IMR-90 (cell line): ENCODE results near the gene CLMP. TPM values are rescaled to one million over a fixed set of nuclear protein-coding genes. Genes with fewer than 3 reads are reported as not detected.

Experiments
- ATAC-seq: fragments of 200-7000 bp; cut with Tn5 transposase; 2 replicates; pipeline ENCODE4 v1.9.1; 2020; ENCODE audit warnings: low read depth, mild to moderate bottlenecking, moderate library complexity
- Bru-seq: library from RNA; stranded (reverse); fragments of 400-500 nt; gene quantifications from one replicate; lab custom pipeline; 2021; lab: Mats Ljungman, UMichigan
- BruChase-seq, 2 experiments: library from RNA; stranded (reverse); fragments of 400-500 nt; gene quantifications; one replicate each; lab custom pipeline; 2021; lab: Mats Ljungman, UMichigan
- BruUV-seq: library from RNA; stranded (reverse); fragments of 400-500 nt; replicated peaks from 2 replicates; lab custom pipeline; 2021; lab: Mats Ljungman, UMichigan
- CTCF ChIA-PET: fragments of 300-600 bp; formaldehyde crosslinking; extraction: SDS; loops from one replicate; lab custom pipeline; 2021; ENCODE audit warnings: antibody characterized with exemption; lab: Yijun Ruan, JAX
- POLR2A ChIA-PET: fragments of 300-600 bp; sonication (Branson Sonifier 250); formaldehyde crosslinking; loops from one replicate; lab custom pipeline; 2022; ENCODE audit warnings: antibody characterized with exemption; ENCODE audit not compliant: unreplicated experiment; lab: Charles Lee
- DNase-seq: peaks from one replicate; pipeline ENCODE4 v3.0.0; 2013
- H2AFZ ChIP-seq: replicated peaks from 2 replicates; pipeline ENCODE3; 2013; ENCODE audit warnings: low read length, mild to moderate bottlenecking; ENCODE audit not compliant: poor library complexity
- H2AK5ac ChIP-seq: 2 replicates; pipeline ENCODE4 v1.6.1; 2013; ENCODE audit warnings: low read depth, low read length, inconsistent platforms
- H2AK9ac ChIP-seq: replicated peaks from 2 replicates; pipeline ENCODE3; 2013; ENCODE audit warnings: mild to moderate bottlenecking, low read depth, low read length, moderate library complexity; ENCODE audit not compliant: poor library complexity
- H2BK120ac ChIP-seq: 2 replicates; pipeline ENCODE4 v1.6.1; 2013; ENCODE audit warnings: low read depth, low read length, inconsistent platforms
- H2BK15ac ChIP-seq: 3 replicates; pipeline ENCODE4 v1.6.1; 2013; ENCODE audit warnings: low read depth, low read length, inconsistent platforms
- H2BK20ac ChIP-seq: 2 replicates; pipeline ENCODE4 v1.6.1; 2013; ENCODE audit warnings: low read depth, mild to moderate bottlenecking, inconsistent platforms, low read length, moderate library complexity
- H2BK5ac ChIP-seq: 2 replicates; pipeline ENCODE4 v1.6.1; 2013; ENCODE audit warnings: mild to moderate bottlenecking, low read depth, low read length, inconsistent platforms; ENCODE audit not compliant: poor library complexity, severe bottlenecking
- H3K14ac ChIP-seq: replicated peaks from 2 replicates; pipeline ENCODE4 v1.6.1; 2013; ENCODE audit warnings: low read depth, low read length, inconsistent platforms
- H3K18ac ChIP-seq: 2 replicates; pipeline ENCODE4 v1.6.1; 2013; ENCODE audit warnings: low read depth, low read length, control low read depth
- H3K23ac ChIP-seq: 2 replicates; pipeline ENCODE4 v1.6.1; 2013; ENCODE audit warnings: low read depth, low read length, inconsistent platforms
- H3K27ac ChIP-seq: 2 replicates; pipeline ENCODE4 v1.5.1; 2013; ENCODE audit warnings: mild to moderate bottlenecking, control low read depth, low read length; ENCODE audit not compliant: insufficient read depth
- H3K27me3 ChIP-seq: 2 replicates; pipeline ENCODE4 v1.6.1; 2013; ENCODE audit warnings: low read length; ENCODE audit not compliant: control insufficient read depth, insufficient read depth
- H3K36me3 ChIP-seq: 2 replicates; pipeline ENCODE4 v1.6.1; 2013; ENCODE audit warnings: low read length, mixed read lengths; ENCODE audit not compliant: control insufficient read depth, insufficient read depth
- H3K4ac ChIP-seq: 2 replicates; pipeline ENCODE4 v1.6.1; 2013; ENCODE audit warnings: low read depth, low read length, inconsistent platforms
- H3K4me1 ChIP-seq: 2 replicates; pipeline ENCODE4 v1.6.1; 2013; ENCODE audit warnings: low read length, mixed read lengths; ENCODE audit not compliant: control insufficient read depth, insufficient read depth
- H3K4me2 ChIP-seq: 2 replicates; pipeline ENCODE4 v1.6.1; 2013; ENCODE audit warnings: low read depth, mild to moderate bottlenecking, control low read depth, low read length, moderate library complexity
- H3K4me3 ChIP-seq: 2 replicates; pipeline ENCODE4 v1.5.1; 2013; ENCODE audit warnings: low read depth, mild to moderate bottlenecking, control low read depth, low read length, moderate library complexity; ENCODE audit not compliant: insufficient read depth
- H3K56ac ChIP-seq: 2 replicates; pipeline ENCODE4 v1.6.1; 2013; ENCODE audit warnings: low read length, inconsistent platforms; ENCODE audit not compliant: insufficient read depth; ENCODE audit errors: extremely low read depth
- H3K79me1 ChIP-seq, 2 experiments: 2 replicates each; pipeline ENCODE4 v1.6.1; 2013; ENCODE audit warnings: low read length in 2 of 2, inconsistent platforms in 1 of 2, low read depth in 1 of 2
- H3K9ac ChIP-seq: 2 replicates; pipeline ENCODE4 v1.6.1; 2013; ENCODE audit warnings: low read depth, low read length, control low read depth
- H3K9me1 ChIP-seq: 2 replicates; pipeline ENCODE4 v1.6.1; 2013; ENCODE audit warnings: low read length, inconsistent platforms; ENCODE audit not compliant: insufficient read depth
- H3K9me3 ChIP-seq: 2 replicates; pipeline ENCODE4 v1.6.1; 2013; ENCODE audit warnings: low read length; ENCODE audit not compliant: control insufficient read depth, insufficient read depth
- H4K20me1 ChIP-seq: 2 replicates; pipeline ENCODE4 v1.6.1; 2013; ENCODE audit warnings: low read length, inconsistent platforms; ENCODE audit not compliant: insufficient read depth
- H4K5ac ChIP-seq: 2 replicates; pipeline ENCODE4 v1.6.1; 2013; ENCODE audit warnings: mild to moderate bottlenecking, low read depth, low read length, control low read depth
- H4K8ac ChIP-seq, 2 experiments: 2 replicates each; pipeline ENCODE4 v1.6.1; 2013; ENCODE audit warnings: low read depth in 2 of 2, low read length in 2 of 2, control low read depth in 1 of 2, inconsistent platforms in 1 of 2
- H4K91ac ChIP-seq: 2 replicates; pipeline ENCODE4 v1.6.1; 2013; ENCODE audit warnings: low read depth, low read length, inconsistent platforms; ENCODE audit not compliant: insufficient read depth
- CTCF ChIP-seq: conservative IDR thresholded peaks from 2 replicates; pipeline ENCODE4 v1.5.1; 2012; ENCODE audit warnings: mild to moderate bottlenecking, low read depth, low read length, improper control_type of control experiment
- ELK1 ChIP-seq: fragments of 150-350 bp; IDR thresholded peaks from 2 replicates; pipeline ENCODE4 v1.6.1; 2016; ENCODE audit warnings: low read depth, mild to moderate bottlenecking, low read length, moderate library complexity, borderline replicate concordance
- FOS ChIP-seq: fragments of 150-350 bp; IDR thresholded peaks from 2 replicates; pipeline ENCODE4 v1.6.1; 2016; ENCODE audit warnings: low read depth, low read length
- MAFK ChIP-seq: IDR thresholded peaks from 2 replicates; pipeline ENCODE4 v1.6.1; 2012; ENCODE audit warnings: low read depth, low read length, improper control_type of control experiment
- MAZ ChIP-seq: IDR thresholded peaks from 2 replicates; pipeline ENCODE4 v1.6.1; 2012; ENCODE audit warnings: low read depth, mild to moderate bottlenecking, low read length, improper control_type of control experiment, moderate library complexity, borderline replicate concordance
- MXI1 ChIP-seq: IDR thresholded peaks from 2 replicates; pipeline ENCODE4 v1.6.1; 2012; ENCODE audit warnings: low read depth, mild to moderate bottlenecking, low read length, moderate library complexity, borderline replicate concordance
- POLR2A ChIP-seq: IDR thresholded peaks from 2 replicates; pipeline ENCODE4 v1.6.1; 2012; ENCODE audit warnings: mild to moderate bottlenecking, low read depth, low read length
- WGBS, 2 experiments: methylation state at CpG; one replicate each; pipeline versions ENCODE4 v1.1.5 to v1.1.7; 2013; ENCODE audit warnings: missing lambda C conversion rate in 2 of 2; ENCODE audit not compliant: insufficient read length in 1 of 2; ENCODE audit errors: extremely low coverage in 2 of 2; 5-methylcytosine and 5-hydroxymethylcytosine counted together
- dilution Hi-C: fragments of 300-500 bp; cut with HindIII; formaldehyde crosslinking; loops from one replicate; pipeline ENCODE4 v1.14.3; 2018; ENCODE audit warnings: low sequenced_read_pairs; ENCODE audit not compliant: unreplicated experiment
- in situ Hi-C: fragments of 300-500 bp; cut with MboI; formaldehyde crosslinking; loops from 3 replicates; pipeline ENCODE4 v1.14.3; 2019; ENCODE audit warnings: low sequenced_read_pairs, inconsistent platforms, mixed read lengths
- intact Hi-C: fragments of 100-400 bp; cut with micrococcal nuclease; formaldehyde crosslinking; loops from 2 replicates; pipeline ENCODE4 v1.10.0; 2022
- long read RNA-seq: library from polyadenylated mRNA; unstranded; transcript quantifications from one replicate; pipeline ENCODE4 v2.0.0, GENCODE V29; 2021; ENCODE audit not compliant: unreplicated experiment
- polyA plus RNA-seq, 3 experiments: library from polyadenylated mRNA; depleted of rRNA; stranded (reverse); fragments of >200 nt; gene quantifications; 2 replicates each; pipeline ENCODE4 v1.2.3, GENCODE V29; 2012; ENCODE audit warnings: low replicate concordance in 1 of 3
- total RNA-seq: library from RNA; depleted of rRNA; stranded (reverse); fragments of >200 nt; gene quantifications from 2 replicates; pipeline ENCODE4 v1.2.3, GENCODE V29; 2012; rRNA removed
- TF ChIP-seq, protein P1 (sequence below): fragments of 150-350 bp; IDR thresholded peaks from 2 replicates; pipeline ENCODE4 v1.6.1; 2017; ENCODE audit warnings: mild to moderate bottlenecking, antibody characterized with exemption, low read length, low read depth

CLMP gene, protein sequence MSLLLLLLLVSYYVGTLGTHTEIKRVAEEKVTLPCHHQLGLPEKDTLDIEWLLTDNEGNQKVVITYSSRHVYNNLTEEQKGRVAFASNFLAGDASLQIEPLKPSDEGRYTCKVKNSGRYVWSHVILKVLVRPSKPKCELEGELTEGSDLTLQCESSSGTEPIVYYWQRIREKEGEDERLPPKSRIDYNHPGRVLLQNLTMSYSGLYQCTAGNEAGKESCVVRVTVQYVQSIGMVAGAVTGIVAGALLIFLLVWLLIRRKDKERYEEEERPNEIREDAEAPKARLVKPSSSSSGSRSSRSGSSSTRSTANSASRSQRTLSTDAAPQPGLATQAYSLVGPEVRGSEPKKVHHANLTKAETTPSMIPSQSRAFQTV
- total RNA-seq (54.7 and 56.1 TPM in 2 replicates), polyA plus RNA-seq (2012; rRNA removed) (78.9 and 95.7 TPM in 2 replicates), Bru-seq, nascent RNA (percentile 99 among the genes with signal in this experiment), BruChase-seq, experiment 1, labeled RNA remaining after a 6-hour chase (percentile 99 among the genes with signal in this experiment), BruChase-seq, experiment 2, labeled RNA remaining after a 2-hour chase (percentile 99 among the genes with signal in this experiment)
- polyA plus RNA-seq (2012; cell fraction: cytosol; rRNA removed): 50.5 and 121 TPM in 2 replicates
- 20.7 and 92.9 TPM in 2 replicates for polyA plus RNA-seq (2012; cell fraction: nucleus; rRNA removed; ENCODE audit: low replicate concordance)
- long read RNA-seq, full-length matches to known transcripts: 138 of 242 reads
- long read RNA-seq, partial matches to known transcripts: 35 of 242 reads
- long read RNA-seq, other reads (novel, unspliced or antisense): 69 of 242 reads

DNA sequence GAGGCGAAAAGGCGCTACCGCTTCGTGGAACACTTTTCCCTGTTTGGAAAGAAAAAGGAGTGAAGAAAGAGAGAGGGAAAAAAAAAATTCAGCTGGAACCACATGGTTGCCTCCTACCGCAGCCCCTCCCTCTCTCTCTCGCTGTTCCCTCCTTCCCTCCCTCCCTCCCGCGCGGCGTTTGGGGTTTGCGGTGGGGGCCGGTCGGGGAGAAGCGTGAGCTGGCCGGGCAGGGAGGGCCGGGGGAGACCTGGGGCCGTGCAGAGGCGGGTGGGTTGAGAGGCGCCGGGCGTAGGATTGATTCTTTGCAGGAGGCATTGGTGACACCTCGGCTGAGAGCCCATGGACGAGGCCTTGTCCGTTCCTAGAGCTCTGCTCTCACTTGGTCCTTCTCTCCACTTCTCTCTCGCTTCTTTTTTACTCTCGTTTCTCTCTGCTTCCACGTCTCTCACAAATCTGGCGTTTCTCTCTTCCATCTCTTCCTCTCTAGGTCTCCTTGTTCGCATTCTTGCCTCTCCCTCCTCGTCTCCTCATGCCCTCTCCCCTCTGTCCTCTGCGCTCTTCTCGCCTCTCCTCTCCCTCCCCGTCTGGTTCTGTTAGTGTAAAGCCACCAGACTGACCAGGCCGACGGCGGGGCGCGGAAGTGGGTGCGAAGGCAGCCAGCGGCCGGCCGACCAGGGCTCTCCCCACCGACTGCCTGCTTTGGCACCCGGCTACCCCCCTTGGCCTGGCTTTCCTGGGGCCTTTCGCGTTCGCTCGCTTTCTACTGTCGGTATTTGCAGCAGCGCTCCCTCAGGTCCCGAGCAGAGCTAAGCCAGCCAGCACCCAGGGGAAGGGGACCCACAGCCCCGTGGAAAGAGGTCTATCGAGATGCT lies at the start of gene CLMP:
Gene CLMP (minus strand): TSS at position 61 of the 872 bp plus-strand sequence. CDS start 308 bp downstream, outside the sequence.
- Histone ChIP-seq H4K91ac (peak within 1 kb of the TSS; percentile 95), H3K4ac (peak within 1 kb of the TSS; percentile 98), H2AFZ (peak within 1 kb of the TSS; percentile 94), H3K23ac (peak within 1 kb of the TSS; percentile 84), H3K79me1 (peaks cover 3 to 53% of the 10 kb centered on the region in 2 experiments; a peak in 3 of 4 replicates), H3K18ac (peak within 1 kb of the TSS; percentile 95), H3K9ac (peak within 1 kb of the TSS; percentile 98), H4K8ac (peak within 1 kb of the TSS; percentile 79 to 91), H3K9me3 (no peaks in the 10 kb centered on the region), H3K4me1 (peaks cover 23% of the 10 kb centered on the region), H2AK5ac (peak within 1 kb of the TSS; percentile 88), H2BK5ac (peak within 1 kb of the TSS; percentile 86), H4K20me1 (no peaks in the 10 kb centered on the region; the same call in none of the 2 replicates), H3K36me3 (peaks cover 10% of the 10 kb centered on the region), H2BK15ac (peak within 1 kb of the TSS; percentile 69; the same call in 2 of the 3 replicates), H4K5ac (peak within 1 kb of the TSS; percentile 92), H3K9me1 (peaks cover 14% of the 10 kb centered on the region), H3K27me3 (no peaks in the 10 kb centered on the region), H3K14ac (peak within 1 kb of the TSS; percentile 90), H3K56ac (peak within 1 kb of the TSS; percentile 97), H3K27ac (peak within 1 kb of the TSS; percentile 93), H3K4me3 (peak within 1 kb of the TSS; percentile 73), H3K4me2 (peak within 1 kb of the TSS; percentile 76), H2BK20ac (peak within 1 kb of the TSS; percentile 68), H2BK120ac (peak within 1 kb of the TSS; percentile 98), H2AK9ac (peak within 1 kb of the TSS; percentile 97)
- dilution Hi-C loops (no loop called here), intact Hi-C loops (loop anchor here (2.0 kb wide), 2 partner anchors 35 to 51 kb away; no protein-coding TSS in a partner anchor), in situ Hi-C loops (loop anchor here (25.0 kb wide), 2 partner anchors 508 to 1008 kb away; no protein-coding TSS in a partner anchor)
- WGBS, 2 experiments: 27% methylated on average over 13 of the region's 53 CpGs; no CpG with 5 or more reads in 1 of the 2 experiments
- DNase-seq (peak; percentile 82), ATAC-seq (peak; percentile 79)
- CTCF ChIA-PET: interaction anchor here (0.6 to 1.9 kb wide), 2 partner anchors 52 to 333 kb away, joined by 4 to 8 read pairs; no protein-coding TSS in a partner anchor
- BruUV-seq: no TSS peak
- POLR2A ChIA-PET: interaction anchor here (0.6 to 0.9 kb wide), 3 partner anchors 23 to 92 kb away, joined by 3 read pairs; no protein-coding TSS in a partner anchor
- no peak for TF ChIP-seq FOS
- TF ChIP-seq, protein P1, sequence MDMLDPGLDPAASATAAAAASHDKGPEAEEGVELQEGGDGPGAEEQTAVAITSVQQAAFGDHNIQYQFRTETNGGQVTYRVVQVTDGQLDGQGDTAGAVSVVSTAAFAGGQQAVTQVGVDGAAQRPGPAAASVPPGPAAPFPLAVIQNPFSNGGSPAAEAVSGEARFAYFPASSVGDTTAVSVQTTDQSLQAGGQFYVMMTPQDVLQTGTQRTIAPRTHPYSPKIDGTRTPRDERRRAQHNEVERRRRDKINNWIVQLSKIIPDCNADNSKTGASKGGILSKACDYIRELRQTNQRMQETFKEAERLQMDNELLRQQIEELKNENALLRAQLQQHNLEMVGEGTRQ: no peak
- TF ChIP-seq CTCF: no peak
- TF ChIP-seq MXI1: peak; percentile 72; the same call in 1 of the 2 replicates
- TF ChIP-seq MAZ: peak; percentile 97
- no peak for TF ChIP-seq ELK1
- TF ChIP-seq MAFK: no peak
- TF ChIP-seq POLR2A: peak; percentile 78; the same call in 1 of the 2 replicates
